Camera-type eye (tissue), 1 donor: ENCODE results near the gene BID. TPM values are rescaled to one million over a fixed set of nuclear protein-coding genes. Genes with fewer than 3 reads are reported as not detected.

Source experiments
- total RNA-seq: library from RNA; depleted of rRNA; stranded (reverse); fragments of >200 nt; gene quantifications from one replicate; pipeline ENCODE4 v1.2.3, GENCODE V29; 2014

Gene BID
- total RNA-seq = 33.5 TPM

DNA sequence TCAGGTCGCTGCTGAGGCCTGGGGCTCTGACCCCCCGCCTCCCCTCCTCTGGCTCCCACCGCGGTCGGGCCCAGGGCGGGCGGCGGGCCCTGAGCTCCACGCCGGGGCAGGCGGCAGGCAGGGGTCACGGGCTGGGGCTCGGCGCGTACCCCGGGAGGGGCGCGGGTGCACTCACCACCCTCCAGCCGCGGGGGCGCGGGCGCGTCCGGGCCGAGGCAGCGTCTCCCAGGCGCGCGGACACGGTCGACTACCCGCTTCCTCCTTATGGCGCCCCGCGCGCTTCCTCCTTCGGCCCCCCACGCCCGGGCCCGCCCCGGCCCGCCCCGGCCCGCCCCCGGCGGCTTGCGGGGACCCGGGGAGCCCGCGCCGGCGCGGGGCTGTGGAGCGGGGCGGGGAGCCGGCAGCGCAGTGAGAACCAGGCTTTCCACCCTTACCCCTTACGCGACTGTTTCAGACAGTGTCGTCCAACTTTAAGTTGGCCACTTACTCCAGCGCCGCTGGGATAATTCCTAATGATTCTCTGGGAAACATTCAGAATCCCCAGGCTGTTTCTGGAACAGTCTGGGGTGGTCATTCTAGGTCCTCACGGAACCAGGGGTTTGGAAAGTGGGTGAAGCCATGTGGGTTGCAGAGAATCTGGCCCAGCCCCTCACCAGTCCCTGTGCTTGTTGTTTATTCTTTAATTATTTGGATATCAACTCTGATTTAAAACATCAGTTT, at the start of gene BID:
BID (minus strand) TSS at position 264 of the 720 bp plus-strand sequence. CDS start 24,353 bp downstream, outside the sequence.

Other genes starting within 250 kb of the BID start
- gene SLC25A18, start 211.0 kb downstream of the BID start, total RNA-seq = 0.71 TPM
- 119 TPM for gene ATP6V1E1, start 145.7 kb downstream of the BID start, total RNA-seq
- gene BCL2L13, start 135.7 kb downstream of the BID start, total RNA-seq = 109 TPM